Testis (tissue), 3 donors: Measurements from ENCODE around the gene SMYD4. TPM values are rescaled to one million over a fixed set of nuclear protein-coding genes. Genes with fewer than 3 reads are reported as not detected.
"Not testable (repeated sequence)": the region's sequence is repeated elsewhere in the genome, so short reads cannot be mapped to it uniquely, and the experiment has no call there.

Experiments
- DNase-seq: peaks from one replicate; pipeline ENCODE4 v3.0.0-alpha.2; 2019
- H3K27ac ChIP-seq, 2 donors: fragments of 200-600 bp; sonication (generic); one replicate each; pipeline ENCODE4 v1.5.1; 2019
- H3K27me3 ChIP-seq: fragments of 200-600 bp; sonication (generic); one replicate; pipeline ENCODE4 v1.5.1; 2019
- H3K36me3 ChIP-seq: fragments of 200-600 bp; sonication (generic); one replicate; pipeline ENCODE4 v1.5.1; 2017; ENCODE audit warnings: low read depth; ENCODE audit errors: missing control alignments
- H3K4me1 ChIP-seq: fragments of 200-600 bp; sonication (generic); one replicate; pipeline ENCODE4 v1.5.1; 2019
- H3K4me3 ChIP-seq, 2 donors: fragments of 200-600 bp; sonication (generic); one replicate each; pipeline ENCODE4 v1.5.1; 2017 to 2019
- H3K9me3 ChIP-seq: fragments of 200-600 bp; sonication (generic); one replicate; pipeline ENCODE4 v1.5.1; 2017
- POLR2A ChIP-seq: fragments of 450-650 bp; IDR thresholded peaks from one replicate; pipeline ENCODE4 v1.6.1; 2017; ENCODE audit warnings: antibody characterized with exemption, mild to moderate bottlenecking, moderate library complexity
- WGBS, 2 donors: methylation state at CpG; one replicate each; pipeline ENCODE4 v1.1.5; 2018; 5-methylcytosine and 5-hydroxymethylcytosine counted together
- intact Hi-C: fragments of 100-400 bp; cut with DNase I; formaldehyde crosslinking; loops from one replicate; pipeline ENCODE4 v1.15.1; 2023; ENCODE audit warnings: low total_unique reads
- polyA plus RNA-seq: library from polyadenylated mRNA; stranded (reverse); fragments of 350-450 nt; fragmentation: Illumina TruSeq; extraction: RNeasy Lipid Tissue Mini Kit (QIAGEN cat#74804); gene quantifications from one replicate; pipeline ENCODE4 v1.2.3, GENCODE V29; 2014; ENCODE audit warnings: low read depth, low replicate concordance; ENCODE audit not compliant: insufficient read depth
- total RNA-seq, 2 donors: library from RNA; depleted of rRNA; stranded (reverse); fragments of >200 nt; gene quantifications; one replicate each; pipeline ENCODE4 v1.2.3, GENCODE V29; 2016
- TF ChIP-seq, protein P1 (sequence below), 3 experiments: fragments of 450-650 bp in 2 of 3; fragments of 200-600 bp in 1 of 3; sonication (generic) in 1 of 3; IDR thresholded peaks; one replicate each; pipeline ENCODE4 v1.5.1; 2016 to 2019; ENCODE audit warnings: antibody characterized with exemption in 3 of 3, mild to moderate bottlenecking in 2 of 3, moderate library complexity in 1 of 3

The SMYD4 gene
- total and polyA plus RNA-seq, 3 donors from 2014 or later = 14.4 to 23.0 (median 21.2) TPM

- WGBS, 2 donors = 67 to 68% methylated on average over 3 of the region's 3 CpGs
- H3K4me1 ChIP-seq = no peaks in the 10 kb centered on the region
- H3K4me3 ChIP-seq = no peak overlapping the region
- H3K9me3 ChIP-seq = no peaks in the 10 kb centered on the region
- H3K27ac ChIP-seq = no peak overlapping the region
- H3K36me3 ChIP-seq = no peaks in the 10 kb centered on the region
- no peak for TF ChIP-seq POLR2A
- TF ChIP-seq, protein P1, sequence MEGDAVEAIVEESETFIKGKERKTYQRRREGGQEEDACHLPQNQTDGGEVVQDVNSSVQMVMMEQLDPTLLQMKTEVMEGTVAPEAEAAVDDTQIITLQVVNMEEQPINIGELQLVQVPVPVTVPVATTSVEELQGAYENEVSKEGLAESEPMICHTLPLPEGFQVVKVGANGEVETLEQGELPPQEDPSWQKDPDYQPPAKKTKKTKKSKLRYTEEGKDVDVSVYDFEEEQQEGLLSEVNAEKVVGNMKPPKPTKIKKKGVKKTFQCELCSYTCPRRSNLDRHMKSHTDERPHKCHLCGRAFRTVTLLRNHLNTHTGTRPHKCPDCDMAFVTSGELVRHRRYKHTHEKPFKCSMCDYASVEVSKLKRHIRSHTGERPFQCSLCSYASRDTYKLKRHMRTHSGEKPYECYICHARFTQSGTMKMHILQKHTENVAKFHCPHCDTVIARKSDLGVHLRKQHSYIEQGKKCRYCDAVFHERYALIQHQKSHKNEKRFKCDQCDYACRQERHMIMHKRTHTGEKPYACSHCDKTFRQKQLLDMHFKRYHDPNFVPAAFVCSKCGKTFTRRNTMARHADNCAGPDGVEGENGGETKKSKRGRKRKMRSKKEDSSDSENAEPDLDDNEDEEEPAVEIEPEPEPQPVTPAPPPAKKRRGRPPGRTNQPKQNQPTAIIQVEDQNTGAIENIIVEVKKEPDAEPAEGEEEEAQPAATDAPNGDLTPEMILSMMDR (IDR thresholded peaks at IDR 0.05) = no peak
- intact Hi-C loops = no loop called here
- no peak for DNase-seq
- no peaks in the 10 kb centered on the region for H3K27me3 ChIP-seq
These were observed 37.6 kb upstream of the SMYD4 start for GRCh38 chr17:1867307-1867706.

- Histone ChIP-seq H3K27ac (no peak overlapping the region), H3K9me3 (no peaks in the 10 kb centered on the region), H3K4me1 (no peaks in the 10 kb centered on the region), H3K27me3 (no peaks in the 10 kb centered on the region), H3K4me3 (no peak overlapping the region), H3K36me3 (no peaks in the 10 kb centered on the region)
- DNase-seq = peak; percentile 33
- 58 to 62% methylated on average over 17 of the region's 17 CpGs for WGBS, 2 donors
- no peak for TF ChIP-seq POLR2A
- TF ChIP-seq, protein P1 (IDR thresholded peaks at IDR 0.05) = peak in 2 of 3 experiments; percentile 46 to 59
- intact Hi-C loops = no loop called here
These were observed 35.7 kb upstream of the SMYD4 start for GRCh38 chr17:1865252-1866037.

DNA sequence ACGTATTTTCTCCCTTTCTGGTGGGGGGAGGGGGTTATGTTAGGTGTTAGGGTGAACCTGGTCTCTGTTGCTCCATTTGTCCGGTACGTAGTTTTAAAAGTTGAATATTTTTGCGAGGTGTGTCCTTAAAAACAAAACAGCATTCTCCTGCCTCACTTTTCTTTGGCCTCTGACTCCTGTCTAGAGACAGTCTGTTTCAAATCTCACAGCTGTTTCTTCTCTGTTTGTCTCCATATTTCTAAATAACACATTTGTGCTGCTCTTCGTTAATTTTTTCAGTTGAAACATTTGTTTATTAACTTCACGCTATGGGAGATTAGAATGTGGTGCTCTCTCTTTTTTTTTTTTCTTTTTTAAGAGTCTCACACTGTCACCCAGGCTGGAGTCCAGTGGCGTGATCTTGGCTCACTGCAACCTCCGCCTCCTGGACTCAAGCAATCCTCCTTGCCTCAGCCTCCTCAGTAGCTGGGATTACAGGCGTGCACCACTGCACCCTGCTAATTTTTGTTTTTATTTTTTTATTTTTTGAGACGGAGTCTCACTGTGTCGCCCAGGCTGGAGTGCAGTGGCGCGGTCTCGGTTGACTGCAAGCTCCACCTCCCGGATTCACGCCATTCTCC, 31.8 kb upstream of the SMYD4 start:
- peak; percentile 32 for DNase-seq
- Histone ChIP-seq H3K27me3 (no peaks in the 10 kb centered on the region), H3K36me3 (no peaks in the 10 kb centered on the region), H3K4me3 (no peak overlapping the region), H3K4me1 (no peaks in the 10 kb centered on the region), H3K9me3 (no peaks in the 10 kb centered on the region), H3K27ac (peak overlapping the region; percentile 8 to 21)
- intact Hi-C loops = no loop called here
- TF ChIP-seq POLR2A = no peak
- TF ChIP-seq, protein P1 (IDR thresholded peaks at IDR 0.05) = no peak
- WGBS, 2 donors = 76 to 80% methylated on average over 16 of the region's 16 CpGs

DNA sequence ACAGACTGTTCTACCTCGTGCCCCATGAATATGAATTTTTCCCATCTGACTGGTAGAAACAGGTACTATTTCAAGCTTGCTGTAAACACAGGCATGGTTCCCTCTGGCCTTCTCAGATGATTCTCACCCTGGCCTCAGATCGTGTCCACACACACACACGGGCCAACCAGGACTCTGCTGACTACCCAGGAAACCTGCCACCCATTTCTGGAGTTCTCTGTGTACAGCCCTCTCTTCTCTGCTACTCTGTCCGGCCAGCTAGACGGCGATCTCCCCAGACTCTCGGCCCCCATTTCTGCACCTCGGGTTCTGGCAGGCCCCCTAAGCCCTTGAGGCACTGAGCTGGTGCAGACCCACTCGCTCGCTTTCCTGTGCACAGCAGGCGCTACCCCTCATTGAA, 31.3 kb upstream of the SMYD4 start:
- TF ChIP-seq POLR2A = no peak
- TF ChIP-seq, protein P1 (IDR thresholded peaks at IDR 0.05) = no peak
- no peaks in the 10 kb centered on the region for H3K27me3 ChIP-seq
- no peaks in the 10 kb centered on the region for H3K4me1 ChIP-seq
- intact Hi-C loops = no loop called here
- no peak for DNase-seq
- no peaks in the 10 kb centered on the region for H3K9me3 ChIP-seq
- 85 to 87% methylated on average over 11 of the region's 11 CpGs for WGBS, 2 donors
- H3K4me3 ChIP-seq = no peak overlapping the region
- H3K36me3 ChIP-seq = no peaks in the 10 kb centered on the region
- peak overlapping the region; percentile 8 to 21 for H3K27ac ChIP-seq

- H3K4me1 ChIP-seq, intact Hi-C loops, H3K27me3 ChIP-seq, DNase-seq, H3K27ac ChIP-seq, H3K9me3 ChIP-seq, H3K36me3 ChIP-seq, H3K4me3 ChIP-seq: not testable (repeated sequence)
- 92 to 95% methylated on average over 8 of the region's 8 CpGs for WGBS, 2 donors
These were observed 26.8 kb upstream of the SMYD4 start for GRCh38 chr17:1856462-1856861.
